ENCODE measurements around the gene LRRC8D. TPM values are rescaled to one million over a fixed set of nuclear protein-coding genes. Genes with fewer than 3 reads are reported as not detected.
A peak's percentile ranks its signal among the peaks of the same experiment; 100 is the strongest.

LRRC8D gene
- total RNA-seq, 1 donor from 2014 or later: 22.2 TPM

DNA sequence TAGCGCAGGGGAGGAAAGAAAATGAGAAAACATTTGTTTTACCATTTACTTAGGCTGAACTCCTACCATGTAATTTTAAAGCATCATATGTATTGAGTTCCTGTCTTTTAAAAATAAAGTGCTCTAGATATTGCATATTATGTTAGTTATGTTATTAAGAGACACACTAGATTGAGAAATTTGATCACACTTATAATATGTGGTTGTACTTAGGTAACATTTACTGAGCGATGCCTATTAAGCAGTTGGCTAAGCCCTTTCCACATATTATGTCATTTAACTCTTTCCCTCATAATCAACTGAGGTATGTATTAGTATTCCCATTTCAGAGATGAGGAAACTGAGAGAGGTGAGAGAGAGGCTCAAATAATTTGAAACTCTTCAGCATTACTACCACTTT is 4.5 kb upstream of the LRRC8D start:
- intact Hi-C loops (cut with DNase I): no loop called here
- no peak for DNase-seq
- TF ChIP-seq CTCF (IDR thresholded peaks at IDR 0.05): no peak
- Histone ChIP-seq H3K27ac (no peak overlapping the region), H3K27me3 (ENCODE audit: low read depth) (no peaks in the 10 kb centered on the region), H3K36me3 (no peaks in the 10 kb centered on the region), H3K9me3 (no peaks in the 10 kb centered on the region), H3K4me3 (no peak overlapping the region), H3K4me1 (no peaks in the 10 kb centered on the region)
- no peak for ATAC-seq

DNA sequence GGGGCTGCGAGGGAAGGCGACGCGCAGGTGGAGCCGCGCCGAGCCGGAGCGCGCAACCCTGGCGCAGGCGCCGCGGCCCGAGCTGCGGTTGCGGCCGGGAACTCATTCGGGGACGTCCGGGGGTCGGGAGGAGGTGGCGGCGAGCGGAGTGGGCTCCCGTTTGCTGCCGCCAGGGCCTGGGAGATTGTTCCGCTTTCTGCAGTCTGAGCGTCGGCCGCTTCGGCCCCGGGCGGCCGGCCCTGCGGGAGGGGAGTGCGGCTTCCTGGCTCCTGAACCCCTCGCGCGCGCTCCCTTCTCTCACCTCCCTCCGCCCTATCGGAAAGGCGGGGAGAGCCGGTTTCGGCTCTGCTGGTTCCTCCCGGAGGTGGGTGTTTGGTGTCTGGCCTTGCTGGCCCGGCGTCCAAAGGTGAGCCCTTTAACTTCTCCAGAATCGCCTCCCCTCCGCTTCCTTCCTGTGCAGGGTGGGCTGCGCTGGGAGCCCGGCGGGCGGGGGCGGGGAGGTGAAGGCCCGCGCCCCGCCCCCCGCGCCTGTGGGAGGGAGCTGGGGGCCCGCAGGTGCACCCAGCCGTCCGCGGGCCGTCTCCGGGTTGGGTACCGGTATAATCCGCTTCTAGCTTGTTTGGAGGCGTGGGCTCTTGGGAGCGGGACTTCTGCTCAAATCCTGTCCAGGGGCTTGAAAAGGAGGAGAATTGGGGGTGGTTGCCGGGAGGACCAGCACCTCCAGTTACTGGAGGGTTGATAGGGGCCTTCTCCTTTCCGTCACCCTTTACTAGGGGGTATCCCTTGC is 683 bp downstream of the LRRC8D start:
- intact Hi-C loops (cut with DNase I): no loop called here
- peaks cover 27% of the 10 kb centered on the region for H3K4me1 ChIP-seq
- peak; percentile 75 to 79 for ATAC-seq
- H3K27me3 ChIP-seq (ENCODE audit: low read depth): no peaks in the 10 kb centered on the region
- peak overlapping the region; percentile 91 for H3K27ac ChIP-seq
- no peak for TF ChIP-seq CTCF (IDR thresholded peaks at IDR 0.05)
- peak overlapping the region; percentile 92 for H3K4me3 ChIP-seq
- no peaks in the 10 kb centered on the region for H3K9me3 ChIP-seq
- peak; percentile 78 for DNase-seq
- no peaks in the 10 kb centered on the region for H3K36me3 ChIP-seq

DNA sequence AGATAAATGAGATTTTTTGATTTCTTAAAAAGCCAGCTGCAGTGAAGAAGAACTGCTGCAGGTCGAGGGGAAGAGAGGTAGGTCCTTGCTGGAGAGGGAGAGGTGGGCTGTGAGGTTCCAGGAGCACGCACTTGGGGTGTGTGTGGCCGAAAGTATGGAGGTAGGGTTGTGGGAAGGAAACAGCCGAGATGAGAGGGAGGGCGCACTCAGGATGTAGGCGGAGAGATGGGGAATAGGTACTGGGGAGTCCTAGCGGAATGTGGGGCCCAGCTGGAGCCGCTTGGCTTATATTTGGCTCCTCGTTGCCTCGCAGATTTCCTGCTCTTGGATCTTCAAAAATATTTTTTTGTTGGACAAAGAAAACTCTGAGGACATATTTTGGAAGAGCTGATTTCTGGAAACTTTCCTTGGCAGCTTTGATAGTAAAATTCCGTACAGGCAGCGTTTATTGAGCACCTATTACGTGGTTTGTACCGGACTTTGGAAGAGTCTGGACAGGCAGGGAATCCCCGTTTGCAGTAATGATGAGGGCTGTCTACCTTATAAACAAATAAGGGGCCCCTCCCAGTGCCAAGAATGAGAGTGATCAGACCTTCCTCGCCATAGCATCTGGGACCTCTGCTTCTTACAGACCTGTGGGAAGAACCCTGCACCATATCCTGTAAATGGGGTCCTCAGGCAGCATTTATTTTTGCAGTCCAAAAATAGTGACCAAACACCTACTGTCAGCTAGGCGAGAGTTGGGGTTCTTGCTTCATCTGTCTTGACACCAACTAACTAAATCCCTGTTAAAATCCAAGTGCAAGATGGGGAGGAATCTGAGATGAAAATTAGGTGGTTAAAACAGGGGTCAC is 1.5 kb downstream of the LRRC8D start:
- H3K9me3 ChIP-seq: no peaks in the 10 kb centered on the region
- H3K36me3 ChIP-seq: no peaks in the 10 kb centered on the region
- TF ChIP-seq CTCF (IDR thresholded peaks at IDR 0.05): no peak
- DNase-seq (no peak), ATAC-seq (no peak)
- H3K4me3 ChIP-seq: peak overlapping the region; percentile 92
- no peaks in the 10 kb centered on the region for H3K27me3 ChIP-seq (ENCODE audit: low read depth)
- peaks cover 27% of the 10 kb centered on the region for H3K4me1 ChIP-seq
- H3K27ac ChIP-seq: peak overlapping the region; percentile 91
- intact Hi-C loops (cut with DNase I): no loop called here

DNA sequence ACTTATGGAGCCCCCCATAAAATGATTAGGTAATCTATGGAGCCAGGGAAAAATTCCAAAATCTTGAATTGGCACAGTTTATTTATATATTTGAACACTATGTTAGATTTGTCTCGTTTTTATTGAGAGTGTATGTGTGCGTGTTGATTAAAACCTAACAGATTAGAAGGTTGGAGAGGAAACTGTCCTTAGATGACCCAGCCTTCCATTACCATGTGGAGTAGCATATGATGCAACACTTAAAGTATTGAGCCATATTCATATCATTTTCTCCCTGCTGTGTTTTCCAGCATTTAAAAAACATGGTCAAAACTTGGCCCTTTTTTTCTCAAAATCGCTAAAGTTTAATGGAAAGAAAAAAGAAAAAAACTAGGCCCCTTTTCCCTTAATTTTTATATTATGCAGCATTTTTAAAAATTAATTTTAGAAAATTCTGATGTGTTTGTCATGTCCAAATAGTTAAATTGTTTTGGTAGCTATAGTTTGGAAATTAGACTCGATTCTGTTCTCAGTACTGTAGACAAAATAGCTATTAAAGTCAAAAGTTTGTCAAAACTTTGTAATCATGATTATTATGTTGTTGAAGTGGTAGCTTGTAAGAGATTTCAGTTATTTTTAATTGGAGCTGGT is 2.3 kb downstream of the LRRC8D start:
- Histone ChIP-seq H3K4me1 (peaks cover 27% of the 10 kb centered on the region), H3K27ac (no peak overlapping the region), H3K4me3 (peak overlapping the region; percentile 92), H3K9me3 (no peaks in the 10 kb centered on the region), H3K27me3 (ENCODE audit: low read depth) (no peaks in the 10 kb centered on the region), H3K36me3 (no peaks in the 10 kb centered on the region)
- DNase-seq (no peak), ATAC-seq (no peak)
- no peak for TF ChIP-seq CTCF (IDR thresholded peaks at IDR 0.05)
- intact Hi-C loops (cut with DNase I): no loop called here

DNA sequence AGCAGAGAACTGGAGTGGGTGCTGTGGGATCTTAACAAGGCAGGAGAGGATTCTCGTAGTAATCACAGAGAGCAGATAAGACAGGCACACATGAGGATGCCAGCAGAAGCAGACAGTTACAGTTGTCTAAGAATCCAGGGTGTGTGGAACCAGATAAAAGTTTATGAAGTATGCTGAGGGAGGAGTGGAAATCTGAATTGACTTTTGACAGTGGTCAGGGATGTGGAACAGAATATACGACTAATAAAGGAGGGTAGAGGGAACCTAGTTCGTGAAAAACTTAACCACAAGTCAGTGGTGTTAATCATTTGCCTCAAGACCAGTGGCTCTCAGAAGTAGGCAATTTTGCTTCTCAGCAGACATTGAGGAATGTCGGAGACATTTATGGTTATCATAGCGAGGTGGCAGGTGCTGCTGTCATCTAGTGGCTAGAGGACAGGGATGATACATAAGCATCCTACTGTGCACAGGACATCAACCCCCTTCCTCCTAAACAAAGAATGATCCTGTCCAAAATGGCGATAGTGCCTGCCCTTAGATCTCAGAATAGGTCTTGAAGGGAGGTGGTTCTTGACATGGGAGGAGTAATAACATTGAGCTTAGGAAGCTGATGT is 3.0 kb downstream of the LRRC8D start:
- intact Hi-C loops (cut with DNase I): no loop called here
- no peak for DNase-seq
- ATAC-seq: no peak
- H3K4me3 ChIP-seq: no peak overlapping the region
- no peaks in the 10 kb centered on the region for H3K9me3 ChIP-seq
- TF ChIP-seq CTCF (IDR thresholded peaks at IDR 0.05): no peak
- H3K27ac ChIP-seq: no peak overlapping the region
- H3K4me1 ChIP-seq: peaks cover 27% of the 10 kb centered on the region
- no peaks in the 10 kb centered on the region for H3K27me3 ChIP-seq (ENCODE audit: low read depth)
- no peaks in the 10 kb centered on the region for H3K36me3 ChIP-seq

Measured in lower lobe of right lung (tissue), 2 donors.